ENCODE results near the gene VRK1.

GRCh38 chr14:96783043-96783914 is 13.9 kb upstream of the VRK1 start:
- TF ChIP-seq CTCF (conservative IDR thresholded peaks at IDR 0.05 in 1 of 2, IDR thresholded peaks at IDR 0.05 in 1 of 2; ENCODE audit: extremely low read depth in 1 of 2, insufficient read depth in 1 of 2, low read depth in 1 of 2, low read length in 2 of 2) (no peak), EZH2 (IDR thresholded peaks at IDR 0.05; ENCODE audit: borderline replicate concordance, low read length) (no peak)

Data from mammary epithelial cell (primary cell).